Naive thymus-derived CD4-positive, alpha-beta T cell (primary cell): ENCODE results near the gene FBXL4. TPM values are rescaled to one million over a fixed set of nuclear protein-coding genes. Genes with fewer than 3 reads are reported as not detected.

Experiments used
- ATAC-seq: fragments of 150-1000 bp; cut with Tn5 transposase; 2 replicates; pipeline ENCODE4 v1.10.0; 2021; ENCODE audit warnings: mild to moderate bottlenecking, moderate library complexity
- CTCF ChIA-PET: fragments of 350-600 bp; sonication (Branson Sonifier 250); formaldehyde crosslinking; loops from one replicate; lab custom pipeline; 2021; ENCODE audit warnings: antibody characterized with exemption; lab: Charles Lee
- POLR2A ChIA-PET: fragments of 350-600 bp; sonication (Branson Sonifier 250); formaldehyde crosslinking; loops from one replicate; lab custom pipeline; 2021; ENCODE audit warnings: antibody characterized with exemption, inconsistent platforms; lab: Charles Lee
- DNase-seq, 9 donors: peaks; one replicate each; pipeline versions ENCODE4 v3.0.0 to v3.0.0-alpha.2; 2020 to 2022; ENCODE audit warnings: mixed read lengths in 1 of 9
- H3K27ac ChIP-seq: one replicate; pipeline ENCODE4 v1.7.0; 2013; ENCODE audit warnings: mild to moderate bottlenecking, low read depth, low read length, moderate library complexity
- H3K27me3 ChIP-seq, 2 donors: one replicate each; pipeline ENCODE4 v1.7.0; 2013; ENCODE audit warnings: low read length in 2 of 2, mild to moderate bottlenecking in 2 of 2, moderate library complexity in 2 of 2; ENCODE audit not compliant: control insufficient read depth in 2 of 2, insufficient read depth in 2 of 2
- H3K36me3 ChIP-seq, 3 experiments: 1 replicate in 2 of 3; 2 replicates in 1 of 3; pipeline ENCODE4 v1.7.0; 2013; ENCODE audit warnings: low read length in 3 of 3, mild to moderate bottlenecking in 3 of 3, moderate library complexity in 1 of 3; ENCODE audit not compliant: insufficient read depth in 3 of 3, control insufficient read depth in 2 of 3
- H3K4me1 ChIP-seq, 2 donors: one replicate each; pipeline ENCODE4 v1.7.0; 2013; ENCODE audit warnings: low read length in 2 of 2, mild to moderate bottlenecking in 2 of 2, moderate library complexity in 1 of 2; ENCODE audit not compliant: control insufficient read depth in 2 of 2, insufficient read depth in 2 of 2
- H3K4me3 ChIP-seq: 2 replicates; pipeline ENCODE4 v1.7.0; 2013; ENCODE audit warnings: mild to moderate bottlenecking, low read length
- H3K9me3 ChIP-seq, 3 experiments: 1 replicate in 2 of 3; 2 replicates in 1 of 3; pipeline ENCODE4 v1.7.0; 2013; ENCODE audit warnings: low read length in 3 of 3; ENCODE audit not compliant: control insufficient read depth in 2 of 3
- H3K27ac Mint-ChIP-seq, 9 donors: one replicate each; pipeline ENCODE4 v1.8.0; 2020 to 2022; ENCODE audit warnings: mixed read lengths in 9 of 9, mild to moderate bottlenecking in 8 of 9, moderate library complexity in 5 of 9, inconsistent platforms in 2 of 9
- H3K27me3 Mint-ChIP-seq, 5 donors: one replicate each; pipeline ENCODE4 v1.8.0; 2021 to 2022; ENCODE audit warnings: mixed read lengths in 5 of 5, mild to moderate bottlenecking in 1 of 5
- H3K36me3 Mint-ChIP-seq, 5 donors: one replicate each; pipeline ENCODE4 v1.8.0; 2020 to 2022; ENCODE audit warnings: mixed read lengths in 5 of 5, mild to moderate bottlenecking in 3 of 5, inconsistent platforms in 1 of 5
- H3K4me1 Mint-ChIP-seq, 7 donors: one replicate each; pipeline ENCODE4 v1.8.0; 2020 to 2022; ENCODE audit warnings: mixed read lengths in 7 of 7, mild to moderate bottlenecking in 3 of 7, inconsistent platforms in 1 of 7
- H3K4me3 Mint-ChIP-seq, 10 donors: one replicate each; pipeline ENCODE4 v1.8.0; 2020 to 2022; ENCODE audit warnings: mild to moderate bottlenecking in 10 of 10, mixed read lengths in 10 of 10, moderate library complexity in 6 of 10, inconsistent platforms in 2 of 10
- H3K9me3 Mint-ChIP-seq, 11 donors: one replicate each; pipeline ENCODE4 v1.8.0; 2020 to 2022; ENCODE audit warnings: mixed read lengths in 11 of 11, mild to moderate bottlenecking in 4 of 11, inconsistent platforms in 1 of 11, moderate library complexity in 1 of 11
- intact Hi-C, 2 donors: fragments of 100-400 bp; cut with micrococcal nuclease; formaldehyde crosslinking; loops; one replicate each; pipeline ENCODE4 v1.15.1; 2023
- polyA plus RNA-seq, 2 donors: library from polyadenylated mRNA; unstranded; fragments of 300-500 nt; fragmentation: Illumina TruSeq; gene quantifications; one replicate each; pipeline ENCODE4 v1.2.3, GENCODE V29; 2021
- total RNA-seq, 6 experiments: library from RNA in 5 of 6; stranded (reverse) in 5 of 6; gene quantifications; 1 replicate in 5 of 6; 2 replicates in 1 of 6; pipeline ENCODE4 v1.2.3 and lab custom pipeline; 2021 to 2026

The FBXL4 gene
- 10 to 100 TPM; 12.0 to 24.3 (median 13.5) TPM for total RNA-seq
- polyA plus RNA-seq: 10 to 100 TPM in 1 of 2 donors, 1 to 10 TPM in 1; 9.2 to 16.3 TPM
- 41.7 reads per million, percentile 67 among the genes with 10 or more reads in this experiment for total RNA-seq (lab: John Stamatoyannopoulos, UW)

- Histone ChIP-seq H3K36me3 (peaks cover 0 to 6% (median 0%) of the 10 kb centered on the region in 3 experiments), H3K9me3 (no peaks in the 10 kb centered on the region), H3K27me3 (no peaks in the 10 kb centered on the region), H3K27ac (peak within 1 kb of the TSS; percentile 70), H3K4me1 (peaks cover 12 to 18% of the 10 kb centered on the region in 2 donors), H3K4me3 (peak within 1 kb of the TSS; percentile 88)
- DNase-seq (peak; percentile 68 to 87 (median 79)), ATAC-seq (peak; percentile 93)
- H3K4me3 Mint-ChIP-seq: peak within 1 kb of the TSS; percentile 85 to 99 (median 96)
- peak within 1 kb of the TSS; percentile 90 to 97 (median 94) for H3K27ac Mint-ChIP-seq
- intact Hi-C loops: loop anchor here (1.0 to 10.0 kb wide), 11 partner anchors 65 to 1934 kb away; partner anchors contain the start of genes CCNC (in 2 of the 2), MMS22L (in 2 of the 2), PNISR (in 2 of the 2) and POU3F2 (in 2 of the 2)
- ChIA-PET CTCF (no interaction called here), POLR2A (no interaction called here)
- peaks cover 0 to 8% (median 2%) of the 10 kb centered on the region in 11 donors for H3K9me3 Mint-ChIP-seq
- H3K4me1 Mint-ChIP-seq: peaks cover 23 to 46% (median 39%) of the 10 kb centered on the region in 7 donors
- peaks cover 0 to 29% (median 0%) of the 10 kb centered on the region in 5 donors for H3K27me3 Mint-ChIP-seq
- H3K36me3 Mint-ChIP-seq: peaks cover 0 to 10% (median 8%) of the 10 kb centered on the region in 5 donors
These were observed at the start of gene FBXL4 for GRCh38 chr6:98947411-98948292. FBXL4 (minus strand) TSS chr6:98947946; CDS start chr6:98926988, 20,958 bp downstream.

GRCh38 chr6:98995116-98995515 is 47.4 kb upstream of the FBXL4 start:
- intact Hi-C loops: no loop called here
- no peaks in the 10 kb centered on the region for H3K4me1 ChIP-seq
- H3K9me3 Mint-ChIP-seq: peaks cover 0 to 3% (median 0%) of the 10 kb centered on the region in 11 donors
- no peak for ATAC-seq
- H3K4me1 Mint-ChIP-seq: no peaks in the 10 kb centered on the region
- no peak overlapping the region for H3K4me3 Mint-ChIP-seq
- ChIA-PET CTCF (no interaction called here), POLR2A (no interaction called here)
- H3K27me3 ChIP-seq: no peaks in the 10 kb centered on the region
- H3K9me3 ChIP-seq: no peaks in the 10 kb centered on the region
- peaks cover 15 to 37% (median 34%) of the 10 kb centered on the region in 5 donors for H3K27me3 Mint-ChIP-seq
- DNase-seq: no peak
- H3K36me3 Mint-ChIP-seq: no peaks in the 10 kb centered on the region
- no peak overlapping the region for H3K27ac ChIP-seq
- no peaks in the 10 kb centered on the region for H3K36me3 ChIP-seq
- H3K27ac Mint-ChIP-seq: no peak overlapping the region
- H3K4me3 ChIP-seq: no peak overlapping the region

GRCh38 chr6:98992535-98992934 is 44.8 kb upstream of the FBXL4 start:
- Histone ChIP-seq H3K4me1 (no peaks in the 10 kb centered on the region), H3K27ac (no peak overlapping the region), H3K36me3 (no peaks in the 10 kb centered on the region), H3K9me3 (no peaks in the 10 kb centered on the region), H3K4me3 (no peak overlapping the region), H3K27me3 (no peaks in the 10 kb centered on the region)
- ChIA-PET CTCF (interaction anchor here (0.6 to 0.7 kb wide), 2 partner anchors 19 to 264 kb away, joined by 3 to 4 read pairs; no protein-coding TSS in a partner anchor), POLR2A (no interaction called here)
- Mint-ChIP-seq H3K9me3 (peaks cover 0 to 3% (median 0%) of the 10 kb centered on the region in 11 donors), H3K36me3 (no peaks in the 10 kb centered on the region), H3K27me3 (peaks cover 16 to 43% (median 33%) of the 10 kb centered on the region in 5 donors), H3K27ac (no peak overlapping the region), H3K4me1 (no peaks in the 10 kb centered on the region), H3K4me3 (no peak overlapping the region)
- intact Hi-C loops: no loop called here
- ATAC-seq: no peak
- DNase-seq: no peak

- ATAC-seq (no peak), DNase-seq (no peak)
- H3K4me1 ChIP-seq: no peaks in the 10 kb centered on the region
- H3K4me1 Mint-ChIP-seq: no peaks in the 10 kb centered on the region
- no peak overlapping the region for H3K4me3 ChIP-seq
- no peaks in the 10 kb centered on the region for H3K9me3 ChIP-seq
- no peaks in the 10 kb centered on the region for H3K36me3 Mint-ChIP-seq
- no peaks in the 10 kb centered on the region for H3K9me3 Mint-ChIP-seq
- H3K27ac ChIP-seq: no peak overlapping the region
- peaks cover 21 to 35% (median 28%) of the 10 kb centered on the region in 5 donors for H3K27me3 Mint-ChIP-seq
- ChIA-PET POLR2A (interaction anchor here (0.7 kb wide), 1 partner anchor 593 kb away, joined by 3 read pairs; no protein-coding TSS in a partner anchor), CTCF (no interaction called here)
- no peak overlapping the region for H3K27ac Mint-ChIP-seq
- intact Hi-C loops: no loop called here
- peaks cover 0 to 8% of the 10 kb centered on the region in 2 donors for H3K27me3 ChIP-seq
- H3K36me3 ChIP-seq: no peaks in the 10 kb centered on the region
- H3K4me3 Mint-ChIP-seq: no peak overlapping the region
These were observed 38.4 kb upstream of the FBXL4 start for GRCh38 chr6:98986071-98986615.

GRCh38 chr6:98985391-98985790 is 37.6 kb upstream of the FBXL4 start:
- no peak overlapping the region for H3K4me3 Mint-ChIP-seq
- no peaks in the 10 kb centered on the region for H3K36me3 ChIP-seq
- H3K27ac Mint-ChIP-seq: no peak overlapping the region
- no peaks in the 10 kb centered on the region for H3K4me1 Mint-ChIP-seq
- DNase-seq: no peak
- H3K4me1 ChIP-seq: no peaks in the 10 kb centered on the region
- H3K27ac ChIP-seq: no peak overlapping the region
- no peaks in the 10 kb centered on the region for H3K9me3 ChIP-seq
- CTCF ChIA-PET: no interaction called here
- peaks cover 21 to 35% (median 28%) of the 10 kb centered on the region in 5 donors for H3K27me3 Mint-ChIP-seq
- H3K4me3 ChIP-seq: no peak overlapping the region
- H3K27me3 ChIP-seq: peaks cover 0 to 8% of the 10 kb centered on the region in 2 donors
- ATAC-seq: no peak
- POLR2A ChIA-PET: no interaction called here
- H3K9me3 Mint-ChIP-seq: no peaks in the 10 kb centered on the region
- H3K36me3 Mint-ChIP-seq: no peaks in the 10 kb centered on the region
- intact Hi-C loops: no loop called here

GRCh38 chr6:98984121-98984520 is 36.4 kb upstream of the FBXL4 start:
- ChIA-PET POLR2A (no interaction called here), CTCF (no interaction called here)
- no peak for ATAC-seq
- Histone ChIP-seq H3K4me3 (no peak overlapping the region), H3K36me3 (no peaks in the 10 kb centered on the region), H3K27ac (no peak overlapping the region), H3K4me1 (no peaks in the 10 kb centered on the region), H3K9me3 (no peaks in the 10 kb centered on the region), H3K27me3 (peaks cover 0 to 8% of the 10 kb centered on the region in 2 donors)
- H3K4me1 Mint-ChIP-seq: peaks cover 0 to 2% (median 0%) of the 10 kb centered on the region in 7 donors
- no peak for DNase-seq
- intact Hi-C loops: no loop called here
- no peak overlapping the region for H3K27ac Mint-ChIP-seq
- H3K27me3 Mint-ChIP-seq: peaks cover 21 to 32% (median 24%) of the 10 kb centered on the region in 5 donors
- no peaks in the 10 kb centered on the region for H3K36me3 Mint-ChIP-seq
- no peak overlapping the region for H3K4me3 Mint-ChIP-seq
- no peaks in the 10 kb centered on the region for H3K9me3 Mint-ChIP-seq
